HepG2 (cell line): ENCODE measurements around the gene CDC34. TPM values are rescaled to one million over a fixed set of nuclear protein-coding genes. Genes with fewer than 3 reads are reported as not detected.
A peak's percentile ranks its signal among the peaks of the same experiment; 100 is the strongest.

Experiments used
- BATF2 ChIP-seq: sonication (generic); formaldehyde crosslinking; IDR thresholded peaks from 2 replicates; pipeline ENCODE4 v1.8.0; 2022; ENCODE audit warnings: mild to moderate bottlenecking, missing genetic modification reagents, moderate library complexity
- CREB3 ChIP-seq: sonication (generic); formaldehyde crosslinking; IDR thresholded peaks from 2 replicates; pipeline ENCODE4 v1.5.0; 2020; ENCODE audit warnings: missing genetic modification reagents
- EZH2 ChIP-seq: conservative IDR thresholded peaks from 2 replicates; pipeline ENCODE4 v1.6.1; 2012; ENCODE audit warnings: mild to moderate bottlenecking, low read depth, low read length, moderate library complexity
- HIVEP1 ChIP-seq: sonication (generic); formaldehyde crosslinking; IDR thresholded peaks from 2 replicates; pipeline ENCODE4 v1.4.0; 2020; ENCODE audit warnings: mild to moderate bottlenecking, missing genetic modification reagents
- HMGXB4 ChIP-seq, 2 experiments: sonication (generic) in 1 of 2; formaldehyde crosslinking in 1 of 2; IDR thresholded peaks; 2 replicates each; pipeline versions ENCODE4 v1.4.0 to v1.6.1; 2018 to 2020; ENCODE audit warnings: missing genetic modification reagents in 2 of 2, borderline replicate concordance in 1 of 2, low read depth in 1 of 2, mild to moderate bottlenecking in 1 of 2, missing biosample characterization in 1 of 2
- IRF2 ChIP-seq: IDR thresholded peaks from 2 replicates; pipeline ENCODE4 v1.6.1; 2018; ENCODE audit warnings: missing genetic modification reagents, missing compliant biosample characterization
- MED1 ChIP-seq: sonication (generic); formaldehyde crosslinking; IDR thresholded peaks from 2 replicates; pipeline ENCODE4 v1.4.0; 2020; ENCODE audit warnings: missing genetic modification reagents
- MNT ChIP-seq: fragments of 450-650 bp; IDR thresholded peaks from 2 replicates; pipeline ENCODE4 v1.6.1; 2016
- NCOA2 ChIP-seq: sonication (generic); formaldehyde crosslinking; IDR thresholded peaks from 2 replicates; pipeline ENCODE4 v1.8.0; 2022; ENCODE audit warnings: inconsistent platforms
- NR2C2 ChIP-seq: sonication (generic); formaldehyde crosslinking; IDR thresholded peaks from 2 replicates; pipeline ENCODE4 v1.4.0; 2020; ENCODE audit warnings: missing genetic modification reagents, mild to moderate bottlenecking, moderate library complexity, borderline replicate concordance
- REXO4 ChIP-seq: sonication (generic); formaldehyde crosslinking; IDR thresholded peaks from 2 replicates; pipeline ENCODE4 v1.8.0; 2022; ENCODE audit warnings: missing genetic modification reagents, mild to moderate bottlenecking, borderline replicate concordance
- SALL1 ChIP-seq: sonication (generic); formaldehyde crosslinking; IDR thresholded peaks from 2 replicates; pipeline ENCODE4 v1.8.0; 2022; ENCODE audit warnings: mild to moderate bottlenecking, missing genetic modification reagents
- TARDBP ChIP-seq: sonication (generic); formaldehyde crosslinking; IDR thresholded peaks from 2 replicates; pipeline ENCODE4 v1.8.0; 2022; ENCODE audit warnings: mild to moderate bottlenecking, missing genetic modification reagents
- ZNF121 ChIP-seq: sonication (generic); formaldehyde crosslinking; IDR thresholded peaks from 2 replicates; pipeline ENCODE4 v1.5.0; 2020; ENCODE audit warnings: mild to moderate bottlenecking, missing genetic modification reagents
- ZNF276 ChIP-seq: sonication (generic); formaldehyde crosslinking; IDR thresholded peaks from 2 replicates; pipeline ENCODE4 v1.4.0; 2020; ENCODE audit warnings: mild to moderate bottlenecking, low read depth, missing genetic modification reagents
- ZNF547 ChIP-seq: sonication (generic); formaldehyde crosslinking; IDR thresholded peaks from 2 replicates; pipeline ENCODE4 v1.5.1; 2020; ENCODE audit warnings: mild to moderate bottlenecking, missing genetic modification reagents
- ZNF704 ChIP-seq: sonication (generic); formaldehyde crosslinking; IDR thresholded peaks from 2 replicates; pipeline ENCODE4 v1.8.1; 2023; ENCODE audit warnings: mild to moderate bottlenecking, inconsistent platforms, moderate library complexity, missing genetic modification reagents, borderline replicate concordance
- ZNF720 ChIP-seq: sonication (generic); formaldehyde crosslinking; IDR thresholded peaks from 2 replicates; pipeline ENCODE4 v1.4.0; 2020; ENCODE audit warnings: missing genetic modification reagents
- ZNF768 ChIP-seq: sonication (generic); formaldehyde crosslinking; IDR thresholded peaks from 2 replicates; pipeline ENCODE4 v1.4.0; 2020; ENCODE audit warnings: missing genetic modification reagents
- ZNF878 ChIP-seq: sonication (generic); formaldehyde crosslinking; IDR thresholded peaks from 2 replicates; pipeline ENCODE4 v1.8.1; 2023; ENCODE audit warnings: mild to moderate bottlenecking, missing genetic modification reagents, moderate library complexity
- polyA plus RNA-seq, 8 experiments: library from polyadenylated mRNA; depleted of rRNA in 3 of 8; stranded (reverse) in 7 of 8; unstranded in 1 of 8; fragments of >200 nt; fragmentation: Illumina TruSeq in 4 of 8; extraction: Trizol in 4 of 8; gene quantifications; 2 replicates each; pipeline versions ENCODE4 v1.2.1 to v1.2.3, GENCODE V29; 2011 to 2016; ENCODE audit warnings: low read depth in 4 of 8, missing spikeins in 1 of 8, mixed read lengths in 1 of 8; ENCODE audit not compliant: insufficient read depth in 1 of 8
- total RNA-seq, 5 experiments: library from RNA; depleted of rRNA; stranded (reverse); fragments of >200 nt; fragmentation: Illumina TruSeq; extraction: Trizol; gene quantifications; 2 replicates each; pipeline ENCODE4 v1.2.3, GENCODE V29; 2016; ENCODE audit warnings: low read depth in 1 of 5

Gene CDC34
- total and polyA plus RNA-seq, 2 of the 13 experiments (the other 11 are each of a cell fraction or from before 2014, with no cell fraction given), result 138 to 150 TPM

- no peak for TF ChIP-seq ZNF704 (CRISPR knock-in tag)
- peak; percentile 71; the same call in 1 of the 2 replicates for TF ChIP-seq ZNF768
- 0 out of 2 replicates have a peak, but pooled peaks have one; percentile 38 for TF ChIP-seq HIVEP1 (CRISPR knock-in tag)
- TF ChIP-seq BATF2 (CRISPR knock-in tag), result no peak
- TF ChIP-seq HMGXB4 (CRISPR knock-in tag; IDR thresholded peaks at IDR 0.05; ENCODE audit: borderline replicate concordance in 1 of 2, low read depth in 1 of 2), result peak; percentile 96
- no peak for TF ChIP-seq ZNF720 (CRISPR knock-in tag)
- TF ChIP-seq MED1 (CRISPR knock-in tag), result peak; percentile 62
- no peak for TF ChIP-seq ZNF276
- TF ChIP-seq ZNF121 (CRISPR knock-in tag), result peak; percentile 31; the same call in 1 of the 2 replicates
- 0 out of 2 replicates have a peak, but pooled peaks have one; percentile 53 for TF ChIP-seq ZNF547 (CRISPR knock-in tag)
- no peak for TF ChIP-seq CREB3 (CRISPR knock-in tag)
- no peak for TF ChIP-seq REXO4 (CRISPR knock-in tag)
- peak; percentile 39; the same call in 1 of the 2 replicates for TF ChIP-seq TARDBP (CRISPR knock-in tag)
- no peak for TF ChIP-seq ZNF878 (CRISPR knock-in tag)
- peak; percentile 88 for TF ChIP-seq IRF2
- TF ChIP-seq SALL1 (CRISPR knock-in tag), result peak; percentile 61
- TF ChIP-seq NCOA2, result peak; percentile 45
- TF ChIP-seq NR2C2 (CRISPR knock-in tag), result peak; percentile 53
- no peak for TF ChIP-seq EZH2
- TF ChIP-seq MNT, result 0 out of 2 replicates have a peak, but pooled peaks have one; percentile 15
Observed at GRCh38 chr19:510606-511100, 20.9 kb upstream of the CDC34 start (continued).
